WTC11 (cell line): ENCODE measurements around the gene MAGI3. TPM values are rescaled to one million over a fixed set of nuclear protein-coding genes. Genes with fewer than 3 reads are reported as not detected.

Experiments
- ATAC-seq: fragments of 200-7000 bp; cut with Tn5 transposase; 2 replicates; pipeline ENCODE4 v1.10.0; 2021; ENCODE audit warnings: mild to moderate bottlenecking, moderate library complexity
- CTCF ChIA-PET: fragments of 300-600 bp; sonication (Branson Sonifier 250); formaldehyde crosslinking; loops from one replicate; lab custom pipeline; 2021; ENCODE audit warnings: antibody characterized with exemption; lab: Charles Lee
- POLR2A ChIA-PET: fragments of 350-600 bp; sonication (Branson Sonifier 250); formaldehyde crosslinking; loops from one replicate; lab custom pipeline; 2021; ENCODE audit warnings: antibody characterized with exemption; lab: Charles Lee
- DNase-seq: peaks from one replicate; pipeline ENCODE4 v3.0.0; 2021; ENCODE audit warnings: low spot score
- H3K27ac Mint-ChIP-seq: 2 replicates; pipeline ENCODE4 v1.8.0; 2021; ENCODE audit warnings: mixed read lengths
- H3K27me3 Mint-ChIP-seq: 2 replicates; pipeline ENCODE4 v1.8.0; 2021; ENCODE audit warnings: low read depth, mild to moderate bottlenecking, moderate library complexity, mixed read lengths
- H3K36me3 Mint-ChIP-seq: 2 replicates; pipeline ENCODE4 v1.8.0; 2021; ENCODE audit warnings: mixed read lengths
- H3K4me1 Mint-ChIP-seq: 2 replicates; pipeline ENCODE4 v1.8.0; 2022; ENCODE audit warnings: mixed read lengths
- H3K4me3 Mint-ChIP-seq: 2 replicates; pipeline ENCODE4 v1.8.0; 2021; ENCODE audit warnings: mild to moderate bottlenecking, moderate library complexity, mixed read lengths
- H3K9me3 Mint-ChIP-seq: 2 replicates; pipeline ENCODE4 v1.8.0; 2021; ENCODE audit warnings: mixed read lengths
- AR ChIP-seq: fragments of 250-450 bp; sonication (Bioruptor Pico); IDR thresholded peaks from 2 replicates; pipeline ENCODE4 v1.9.0; 2021; ENCODE audit warnings: mild to moderate bottlenecking
- E2F1 ChIP-seq: sonication (generic); formaldehyde crosslinking; IDR thresholded peaks from 2 replicates; pipeline ENCODE4 v1.8.0; 2022; ENCODE audit warnings: mild to moderate bottlenecking, missing genetic modification reagents
- EMX1 ChIP-seq: fragments of 250-450 bp; sonication (Bioruptor Pico); IDR thresholded peaks from 2 replicates; pipeline ENCODE4 v1.8.0; 2021; ENCODE audit warnings: mild to moderate bottlenecking
- ETV6 ChIP-seq: sonication (generic); formaldehyde crosslinking; IDR thresholded peaks from 2 replicates; pipeline ENCODE4 v1.8.1; 2022; ENCODE audit warnings: mild to moderate bottlenecking, missing genetic modification reagents
- GABPB1 ChIP-seq: sonication (generic); formaldehyde crosslinking; IDR thresholded peaks from 2 replicates; pipeline ENCODE4 v1.8.1; 2023; ENCODE audit warnings: mild to moderate bottlenecking, missing genetic modification reagents
- JUN ChIP-seq: sonication (generic); formaldehyde crosslinking; IDR thresholded peaks from 2 replicates; pipeline ENCODE4 v1.8.0; 2023; ENCODE audit warnings: mild to moderate bottlenecking, missing genetic modification reagents
- MAX ChIP-seq: sonication (generic); formaldehyde crosslinking; IDR thresholded peaks from 2 replicates; pipeline ENCODE4 v1.8.0; 2022; ENCODE audit warnings: mild to moderate bottlenecking, missing genetic modification reagents
- MYBL2 ChIP-seq: sonication (generic); formaldehyde crosslinking; IDR thresholded peaks from 2 replicates; pipeline ENCODE4 v1.8.1; 2023; ENCODE audit warnings: mild to moderate bottlenecking, moderate library complexity, missing genetic modification reagents
- NFATC4 ChIP-seq: fragments of 250-450 bp; sonication (Bioruptor Pico); IDR thresholded peaks from 2 replicates; pipeline ENCODE4 v1.9.0; 2021; ENCODE audit warnings: mild to moderate bottlenecking
- NFE2L1 ChIP-seq: sonication (generic); formaldehyde crosslinking; IDR thresholded peaks from 2 replicates; pipeline ENCODE4 v1.8.1; 2023; ENCODE audit warnings: missing genetic modification reagents
- NR2C2 ChIP-seq: sonication (generic); formaldehyde crosslinking; IDR thresholded peaks from 2 replicates; pipeline ENCODE4 v1.8.0; 2022; ENCODE audit warnings: mild to moderate bottlenecking, missing genetic modification reagents
- OVOL2 ChIP-seq: fragments of 250-450 bp; sonication (Bioruptor Pico); IDR thresholded peaks from 2 replicates; pipeline ENCODE4 v1.9.0; 2021; ENCODE audit warnings: mild to moderate bottlenecking, borderline replicate concordance
- PRDM15 ChIP-seq: sonication (generic); formaldehyde crosslinking; IDR thresholded peaks from 2 replicates; pipeline ENCODE4 v1.8.0; 2022; ENCODE audit warnings: missing genetic modification reagents
- RELA ChIP-seq: sonication (generic); formaldehyde crosslinking; IDR thresholded peaks from 2 replicates; pipeline ENCODE4 v1.8.1; 2022; ENCODE audit warnings: missing genetic modification reagents, mild to moderate bottlenecking, borderline replicate concordance
- SMAD4 ChIP-seq: sonication (generic); formaldehyde crosslinking; IDR thresholded peaks from 2 replicates; pipeline ENCODE4 v1.8.0; 2022; ENCODE audit warnings: mild to moderate bottlenecking, missing genetic modification reagents
- SP1 ChIP-seq: sonication (generic); formaldehyde crosslinking; conservative IDR thresholded peaks from 2 replicates; pipeline ENCODE4 v1.8.1; 2022; ENCODE audit warnings: missing genetic modification reagents
- ZNF121 ChIP-seq: sonication (generic); formaldehyde crosslinking; IDR thresholded peaks from 2 replicates; pipeline ENCODE4 v1.8.0; 2023; ENCODE audit warnings: missing genetic modification reagents
- ZNF138 ChIP-seq: sonication (generic); formaldehyde crosslinking; conservative IDR thresholded peaks from 2 replicates; pipeline ENCODE4 v1.8.1; 2022; ENCODE audit warnings: mild to moderate bottlenecking, moderate library complexity, missing genetic modification reagents
- ZNF232 ChIP-seq: sonication (generic); formaldehyde crosslinking; IDR thresholded peaks from 2 replicates; pipeline ENCODE4 v1.8.0; 2022; ENCODE audit warnings: mild to moderate bottlenecking, missing genetic modification reagents
- ZNF416 ChIP-seq: fragments of 250-450 bp; sonication (Bioruptor Pico); IDR thresholded peaks from 2 replicates; pipeline ENCODE4 v1.9.0; 2021; ENCODE audit warnings: mild to moderate bottlenecking, inconsistent platforms
- ZNF671 ChIP-seq: fragments of 250-450 bp; sonication (Bioruptor Pico); IDR thresholded peaks from 2 replicates; pipeline ENCODE4 v1.8.0; 2021; ENCODE audit warnings: mild to moderate bottlenecking
- total RNA-seq: library from RNA; stranded (reverse); gene quantifications from 3 replicates; pipeline ENCODE4 v1.2.3, GENCODE V29; 2021

The MAGI3 gene
- total RNA-seq, 1 experiment from 2014 or later: 9.7 TPM

GRCh38 chr1:113610372-113610771 lies 220.1 kb downstream of the MAGI3 start:
- peak overlapping the region; percentile 6; the same call in 1 of the 2 replicates for H3K27ac Mint-ChIP-seq
- no peak for DNase-seq
- ChIA-PET POLR2A (no interaction called here), CTCF (no interaction called here)
- no peaks in the 10 kb centered on the region for H3K9me3 Mint-ChIP-seq
- TF ChIP-seq ETV6 (CRISPR knock-in tag) (no peak), PRDM15 (CRISPR knock-in tag) (no peak), GABPB1 (CRISPR knock-in tag) (no peak), ZNF671 (CRISPR knock-in tag) (no peak)
- H3K4me3 Mint-ChIP-seq: no peak overlapping the region
- peaks cover 11% of the 10 kb centered on the region for H3K4me1 Mint-ChIP-seq
- no peaks in the 10 kb centered on the region for H3K27me3 Mint-ChIP-seq
- ATAC-seq: no peak
- H3K36me3 Mint-ChIP-seq: no peaks in the 10 kb centered on the region

- Mint-ChIP-seq H3K36me3 (no peaks in the 10 kb centered on the region), H3K4me1 (peaks cover 17% of the 10 kb centered on the region), H3K4me3 (no peak overlapping the region), H3K27ac (no peak overlapping the region), H3K9me3 (no peaks in the 10 kb centered on the region), H3K27me3 (no peaks in the 10 kb centered on the region)
- CTCF ChIA-PET: interaction anchor here (1.6 kb wide), 1 partner anchor 63 kb away, joined by 3 read pairs; no protein-coding TSS in a partner anchor
- ATAC-seq (no peak), DNase-seq (no peak)
- TF ChIP-seq AR (no peak), ZNF416 (no peak), JUN (CRISPR knock-in tag) (no peak), E2F1 (CRISPR knock-in tag) (no peak), ZNF232 (CRISPR knock-in tag) (no peak), OVOL2 (CRISPR knock-in tag) (no peak), SMAD4 (CRISPR knock-in tag) (no peak), MAX (CRISPR knock-in tag) (no peak), NFATC4 (no peak), EMX1 (CRISPR knock-in tag) (no peak), ZNF138 (no peak), MYBL2 (CRISPR knock-in tag) (no peak), ZNF121 (no peak), SP1 (no peak), RELA (CRISPR knock-in tag) (no peak), NFE2L1 (CRISPR knock-in tag) (no peak), NR2C2 (CRISPR knock-in tag) (no peak)
- POLR2A ChIA-PET: no interaction called here
Measured at GRCh38 chr1:113615425-113615824, 225.1 kb downstream of the MAGI3 start.
